Activated naive CD8-positive, alpha-beta T cell treated with anti-CD3 and anti-CD28 coated beads, Interleukin-2, amount 50 U/mL, for 24 hours (primary cell): ENCODE results near the gene ICE2.

ENCODE experiments used
- ATAC-seq: fragments of 150-1000 bp; cut with Tn5 transposase; one replicate; pipeline ENCODE4 v1.10.0; 2021
- DNase-seq: peaks from one replicate; pipeline ENCODE4 v3.0.0; 2021
- H3K27ac Mint-ChIP-seq: one replicate; pipeline ENCODE4 v1.8.0; 2021; ENCODE audit warnings: mild to moderate bottlenecking, mixed read lengths
- H3K27me3 Mint-ChIP-seq: one replicate; pipeline ENCODE4 v1.8.0; 2021; ENCODE audit warnings: mixed read lengths
- H3K36me3 Mint-ChIP-seq: one replicate; pipeline ENCODE4 v1.8.0; 2021; ENCODE audit warnings: low read depth, mixed read lengths
- H3K4me1 Mint-ChIP-seq: one replicate; pipeline ENCODE4 v1.8.0; 2021; ENCODE audit warnings: mixed read lengths
- H3K4me3 Mint-ChIP-seq: one replicate; pipeline ENCODE4 v1.8.0; 2021; ENCODE audit warnings: mild to moderate bottlenecking, moderate library complexity, mixed read lengths
- H3K9me3 Mint-ChIP-seq: one replicate; pipeline ENCODE4 v1.8.0; 2021; ENCODE audit warnings: mixed read lengths

Gene ICE2

DNA sequence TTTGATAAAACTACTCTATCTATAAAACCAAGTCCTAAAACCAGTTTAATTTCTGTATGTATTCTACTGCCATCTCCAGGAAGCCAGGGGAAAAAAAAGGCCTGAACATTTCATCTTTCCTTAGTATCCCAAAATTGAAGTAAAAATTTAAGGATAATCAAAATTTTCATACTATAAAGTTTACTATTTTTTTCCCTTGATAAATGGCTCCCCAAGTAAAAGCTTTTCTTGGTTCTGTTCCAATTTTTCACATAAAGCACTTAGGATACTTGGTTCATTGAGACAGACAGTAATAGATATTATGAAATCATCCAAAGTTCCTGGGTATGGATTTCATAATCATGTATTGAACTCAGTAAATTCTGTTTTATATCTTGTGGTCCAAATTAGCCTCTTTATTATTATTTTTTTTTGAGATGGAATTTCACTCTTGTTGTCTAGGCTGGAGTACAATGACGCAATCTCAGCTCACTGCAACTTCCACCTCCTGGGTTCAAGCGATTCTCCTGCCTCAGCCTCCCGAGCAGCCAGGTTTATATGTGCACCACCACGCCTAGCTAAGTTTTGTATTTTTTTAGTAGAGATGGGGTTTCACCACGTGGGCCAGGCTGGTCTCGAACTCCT is 34.5 kb downstream of the ICE2 start:
- H3K36me3 Mint-ChIP-seq: peaks cover 36% of the 10 kb centered on the region
- H3K9me3 Mint-ChIP-seq: no peaks in the 10 kb centered on the region
- no peaks in the 10 kb centered on the region for H3K27me3 Mint-ChIP-seq
- peaks cover 3% of the 10 kb centered on the region for H3K4me1 Mint-ChIP-seq
- H3K4me3 Mint-ChIP-seq: no peak overlapping the region
- no peak for ATAC-seq
- no peak for DNase-seq
- no peak overlapping the region for H3K27ac Mint-ChIP-seq

DNA sequence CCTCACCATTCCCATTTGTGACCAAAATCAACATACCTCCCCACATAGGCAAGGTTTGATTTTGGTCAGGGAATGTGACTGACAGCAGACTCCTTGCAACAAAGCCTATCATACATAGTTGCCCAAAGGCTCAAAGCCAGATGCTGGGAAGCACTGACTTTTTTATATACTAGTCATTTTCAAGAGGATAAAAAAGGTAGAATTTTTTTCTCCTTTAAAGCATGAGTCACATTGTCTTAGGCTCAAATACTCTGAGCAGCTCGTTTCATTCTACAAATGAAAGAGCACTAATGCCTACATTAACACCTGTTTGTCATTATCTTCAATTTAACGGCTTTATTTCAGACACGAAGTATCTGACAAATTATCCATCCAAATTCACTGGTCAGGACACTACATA is 36.2 kb downstream of the ICE2 start:
- DNase-seq: no peak
- Mint-ChIP-seq H3K27ac (no peak overlapping the region), H3K9me3 (no peaks in the 10 kb centered on the region), H3K4me3 (no peak overlapping the region), H3K36me3 (peaks cover 24% of the 10 kb centered on the region), H3K27me3 (no peaks in the 10 kb centered on the region), H3K4me1 (peaks cover 3% of the 10 kb centered on the region)
- no peak for ATAC-seq

DNA sequence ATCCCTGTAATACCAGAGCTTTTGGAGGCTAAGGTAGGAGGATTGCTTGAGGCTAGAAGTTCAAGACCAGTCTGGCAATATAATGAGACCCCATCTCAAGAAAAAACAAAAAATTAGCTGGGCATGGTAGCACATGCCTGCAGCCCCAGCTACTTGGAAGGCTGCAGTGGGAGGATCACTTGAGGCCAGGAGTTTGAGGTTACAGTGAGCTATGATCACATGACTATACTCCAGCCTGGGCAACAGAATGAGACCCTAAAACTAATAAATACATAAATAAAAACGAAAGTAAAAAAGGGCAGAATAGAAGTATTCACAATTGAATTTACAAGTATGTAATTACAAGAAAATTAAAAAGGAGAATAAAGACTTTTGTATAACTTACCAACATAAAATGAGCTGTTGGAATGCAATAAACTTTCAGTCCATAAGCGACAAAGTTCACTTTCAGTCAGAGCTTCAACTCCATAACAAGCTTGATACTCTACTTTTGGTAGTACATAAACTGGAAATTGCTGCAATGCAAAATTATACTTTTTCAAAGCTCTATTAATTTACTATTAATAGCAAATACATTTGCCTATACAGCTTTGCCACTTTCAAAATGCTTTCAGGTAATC is 36.8 kb downstream of the ICE2 start:
- Mint-ChIP-seq H3K27me3 (no peaks in the 10 kb centered on the region), H3K27ac (no peak overlapping the region), H3K4me1 (peaks cover 3% of the 10 kb centered on the region), H3K36me3 (peaks cover 21% of the 10 kb centered on the region), H3K4me3 (no peak overlapping the region), H3K9me3 (no peaks in the 10 kb centered on the region)
- ATAC-seq (no peak), DNase-seq (no peak)

DNA sequence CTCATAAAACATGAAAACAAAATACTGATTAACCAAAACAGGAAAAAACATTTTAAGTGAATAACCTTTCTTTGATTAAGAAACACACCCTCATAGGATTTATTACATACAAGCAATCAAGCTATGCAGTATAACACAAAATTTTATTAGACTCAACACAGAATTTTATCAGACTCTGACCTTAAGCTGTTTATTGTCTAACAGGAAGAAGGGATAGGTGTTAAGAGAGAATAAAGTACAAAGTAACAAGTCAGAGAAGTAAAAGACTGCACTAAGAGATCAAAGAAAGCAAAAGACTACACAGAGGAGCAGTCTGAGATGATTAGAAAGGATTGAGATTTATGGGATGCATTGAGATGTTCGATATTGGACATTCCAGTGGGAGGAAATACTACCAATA is 37.6 kb downstream of the ICE2 start:
- Mint-ChIP-seq H3K9me3 (no peaks in the 10 kb centered on the region), H3K27me3 (no peaks in the 10 kb centered on the region), H3K4me1 (peaks cover 3% of the 10 kb centered on the region), H3K4me3 (no peak overlapping the region), H3K27ac (no peak overlapping the region), H3K36me3 (peaks cover 19% of the 10 kb centered on the region)
- no peak for DNase-seq
- no peak for ATAC-seq

DNA sequence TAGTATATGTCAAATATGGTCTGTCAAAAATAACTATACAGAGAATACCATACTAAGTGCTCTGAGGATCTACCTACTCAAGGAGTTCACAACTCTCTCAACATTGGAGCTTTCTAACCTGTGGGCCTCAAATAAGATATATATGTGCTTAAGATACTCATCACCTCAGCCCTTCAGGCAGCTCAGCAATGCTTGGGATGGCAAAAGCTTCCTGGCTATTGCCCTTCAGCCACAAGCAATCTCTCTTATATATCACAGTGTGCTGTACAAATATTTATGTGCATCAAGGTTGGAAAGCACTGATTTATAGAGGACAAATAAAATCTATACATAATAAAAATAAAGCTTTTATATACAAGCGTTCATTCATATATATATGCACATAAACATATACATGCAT is 40.3 kb downstream of the ICE2 start:
- Mint-ChIP-seq H3K27me3 (no peaks in the 10 kb centered on the region), H3K36me3 (peaks cover 31% of the 10 kb centered on the region), H3K4me1 (peaks cover 3% of the 10 kb centered on the region), H3K4me3 (no peak overlapping the region), H3K27ac (no peak overlapping the region), H3K9me3 (no peaks in the 10 kb centered on the region)
- DNase-seq (no peak), ATAC-seq (no peak)

DNA sequence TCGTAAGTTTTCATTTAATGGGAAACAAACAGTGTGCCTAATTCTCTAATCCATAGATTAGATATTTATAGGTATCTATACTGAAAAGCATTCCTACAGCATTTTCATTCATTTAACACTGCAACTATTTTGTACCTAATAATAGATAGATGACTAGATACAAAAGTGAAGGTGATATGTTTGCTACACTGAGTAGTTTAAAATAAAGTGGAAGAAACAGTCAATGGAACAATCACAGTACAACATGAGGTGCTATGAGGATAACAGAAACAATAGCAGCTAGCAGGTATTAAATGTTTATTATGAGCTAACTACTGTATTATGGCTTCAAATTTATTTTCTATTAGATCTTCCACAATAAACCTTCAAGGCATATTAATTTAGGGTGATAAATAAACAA is 50.0 kb downstream of the ICE2 start:
- no peak for ATAC-seq
- Mint-ChIP-seq H3K36me3 (peaks cover 18% of the 10 kb centered on the region), H3K4me3 (no peak overlapping the region), H3K27ac (no peak overlapping the region), H3K9me3 (no peaks in the 10 kb centered on the region), H3K4me1 (peaks cover under 1% of the 10 kb centered on the region), H3K27me3 (no peaks in the 10 kb centered on the region)
- no peak for DNase-seq

DNA sequence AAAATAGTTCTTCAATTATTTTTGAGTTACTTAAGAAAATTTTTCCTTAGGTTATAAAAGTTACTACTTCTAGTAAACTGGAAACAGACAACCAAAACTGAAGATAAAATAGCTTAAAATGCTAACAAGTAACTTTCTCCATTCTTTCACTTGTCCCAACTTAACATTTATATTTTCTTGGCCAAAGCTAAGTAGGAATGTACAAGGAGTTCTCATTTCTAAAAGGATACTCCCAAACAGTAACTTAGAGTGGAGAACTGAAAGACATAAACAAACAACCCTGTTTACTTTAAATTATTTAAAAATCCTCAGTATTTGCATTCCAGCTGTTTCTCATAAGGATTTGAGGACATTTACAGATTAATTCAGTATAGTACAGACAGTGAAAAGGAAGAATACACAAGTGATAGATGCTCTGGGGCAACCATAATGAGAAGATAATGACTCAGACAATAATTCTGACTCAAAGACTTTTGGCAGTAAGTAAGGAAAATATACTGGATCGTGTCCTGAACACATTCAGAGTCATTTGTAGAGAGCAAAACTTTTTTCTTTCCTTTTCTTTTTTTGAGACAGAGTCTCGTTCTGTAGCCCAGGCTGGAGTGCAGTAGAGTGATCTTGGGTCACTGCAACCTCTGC is 52.0 kb downstream of the ICE2 start:
- Mint-ChIP-seq H3K4me1 (peaks cover 7% of the 10 kb centered on the region), H3K27me3 (no peaks in the 10 kb centered on the region), H3K9me3 (no peaks in the 10 kb centered on the region), H3K4me3 (no peak overlapping the region), H3K36me3 (peaks cover 20% of the 10 kb centered on the region), H3K27ac (no peak overlapping the region)
- DNase-seq (no peak), ATAC-seq (no peak)

DNA sequence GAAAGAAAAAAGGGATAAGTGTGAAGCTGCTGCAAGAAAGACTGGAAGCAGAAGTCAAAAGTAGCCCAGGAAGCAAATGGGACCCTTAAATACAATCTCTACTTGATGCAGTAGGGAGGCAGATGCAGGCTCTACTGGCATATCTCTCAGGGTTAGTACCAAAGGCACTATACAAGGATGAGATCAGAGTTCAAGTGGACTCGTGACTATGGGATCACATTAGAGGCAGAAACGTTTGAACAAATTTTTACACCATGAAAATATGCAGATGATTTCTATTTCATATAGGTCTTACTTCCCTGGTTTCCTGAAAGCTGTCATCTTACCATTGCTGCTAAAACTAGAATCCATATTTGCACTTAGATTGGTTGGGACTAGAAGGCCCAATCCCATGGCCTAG is 53.5 kb downstream of the ICE2 start:
- DNase-seq (no peak), ATAC-seq (no peak)
- Mint-ChIP-seq H3K4me1 (peaks cover 7% of the 10 kb centered on the region), H3K36me3 (peaks cover 18% of the 10 kb centered on the region), H3K27ac (no peak overlapping the region), H3K4me3 (no peak overlapping the region), H3K9me3 (no peaks in the 10 kb centered on the region), H3K27me3 (no peaks in the 10 kb centered on the region)

DNA sequence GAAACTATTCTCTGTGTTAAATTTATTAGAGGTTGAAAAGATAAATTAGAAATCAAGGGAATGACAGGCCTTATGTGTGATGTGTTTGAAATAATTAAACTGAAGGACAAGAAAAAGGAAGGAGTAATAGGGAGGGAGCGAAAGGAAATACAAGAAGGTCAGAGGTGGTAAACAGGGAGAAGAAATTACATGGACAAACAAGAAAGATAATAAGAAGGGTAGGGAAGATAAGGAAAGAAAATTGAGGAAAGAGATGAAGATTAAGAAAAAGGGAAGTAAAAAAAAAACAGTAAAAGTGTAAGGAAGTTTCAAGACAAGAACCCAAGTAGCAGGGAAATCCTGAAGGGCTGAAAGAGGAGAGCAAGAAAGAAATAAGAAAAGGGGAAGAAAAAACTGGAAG is 54.9 kb downstream of the ICE2 start:
- Mint-ChIP-seq H3K4me1 (peaks cover 7% of the 10 kb centered on the region), H3K36me3 (peaks cover 22% of the 10 kb centered on the region), H3K27ac (no peak overlapping the region), H3K4me3 (no peak overlapping the region), H3K9me3 (no peaks in the 10 kb centered on the region), H3K27me3 (no peaks in the 10 kb centered on the region)
- DNase-seq (no peak), ATAC-seq (no peak)

DNA sequence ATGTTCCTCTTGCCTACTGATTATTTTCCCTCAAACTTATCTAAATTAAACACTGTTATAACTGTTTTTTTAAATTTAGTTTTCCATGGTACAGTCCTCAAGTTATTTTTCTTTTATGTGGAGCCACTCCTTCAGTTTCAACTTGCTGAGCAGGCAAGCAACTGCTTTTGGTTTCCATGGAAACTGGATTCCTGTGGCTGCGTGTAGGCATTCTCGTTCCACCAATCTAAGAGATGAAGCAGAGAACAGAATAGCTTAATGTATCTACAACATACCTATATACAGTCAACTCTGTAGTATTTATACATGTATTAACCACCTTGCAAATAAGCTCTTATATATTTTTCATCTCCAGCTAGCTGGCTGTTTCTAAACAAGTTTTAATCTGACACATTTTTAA is 55.4 kb downstream of the ICE2 start:
- Mint-ChIP-seq H3K27ac (no peak overlapping the region), H3K4me1 (peaks cover 7% of the 10 kb centered on the region)

DNA sequence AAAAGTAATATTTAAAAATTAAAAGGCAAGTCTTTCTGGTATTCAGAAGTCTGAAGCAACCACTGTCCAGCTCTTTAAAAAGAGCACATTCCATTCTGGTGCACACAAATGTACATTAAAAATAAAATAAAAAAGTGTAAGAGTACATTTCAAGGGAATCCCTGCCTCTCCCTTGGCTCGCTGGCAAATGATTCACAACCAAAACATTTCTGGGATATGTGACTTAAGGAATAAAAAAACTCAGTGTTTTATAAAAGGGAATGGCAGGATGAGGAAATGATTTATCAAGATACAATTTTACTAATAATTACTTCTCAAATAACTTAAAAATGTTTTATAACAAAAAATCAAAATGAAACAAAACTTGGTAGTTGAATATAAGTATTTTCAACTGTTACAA is 57.4 kb downstream of the ICE2 start:
- no peak for ATAC-seq
- no peaks in the 10 kb centered on the region for H3K27me3 Mint-ChIP-seq
- H3K36me3 Mint-ChIP-seq: peaks cover 16% of the 10 kb centered on the region
- H3K4me1 Mint-ChIP-seq: peaks cover 7% of the 10 kb centered on the region
- no peak for DNase-seq
- H3K27ac Mint-ChIP-seq: no peak overlapping the region
- no peak overlapping the region for H3K4me3 Mint-ChIP-seq
- no peaks in the 10 kb centered on the region for H3K9me3 Mint-ChIP-seq

More for the DNA sequence above, 55.4 kb downstream of the ICE2 start:
- DNase-seq: no peak
- Mint-ChIP-seq H3K27me3 (no peaks in the 10 kb centered on the region), H3K36me3 (peaks cover 21% of the 10 kb centered on the region), H3K4me3 (no peak overlapping the region), H3K9me3 (no peaks in the 10 kb centered on the region)
- ATAC-seq: no peak

DNA sequence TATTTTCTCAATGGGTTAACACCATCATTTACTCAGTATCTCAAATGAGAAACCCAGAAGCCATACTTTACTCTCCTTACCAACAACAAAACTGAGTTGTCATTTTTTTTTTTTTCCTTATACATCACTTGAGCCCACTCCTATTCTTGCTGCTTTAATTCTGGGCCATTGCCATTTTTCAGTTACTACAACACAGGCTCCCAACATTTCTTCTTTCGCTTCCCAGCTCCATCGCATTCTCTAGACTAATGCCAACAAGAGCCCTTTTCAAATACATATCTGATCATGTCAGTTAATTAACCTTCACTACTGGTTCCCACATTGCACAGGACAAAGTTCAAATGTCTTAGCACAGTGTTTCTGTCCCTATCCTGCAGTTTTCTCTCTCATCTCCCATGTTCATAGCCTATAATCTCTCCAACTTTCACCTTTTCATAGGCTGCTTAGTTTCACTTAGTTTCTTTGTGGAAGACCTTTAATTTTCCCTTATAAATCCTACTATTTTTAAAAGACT is 58.7 kb downstream of the ICE2 start:
- no peak overlapping the region for H3K4me3 Mint-ChIP-seq
- no peak overlapping the region for H3K27ac Mint-ChIP-seq
- DNase-seq: no peak
- H3K9me3 Mint-ChIP-seq: no peaks in the 10 kb centered on the region
- no peak for ATAC-seq
- peaks cover 7% of the 10 kb centered on the region for H3K4me1 Mint-ChIP-seq
- H3K36me3 Mint-ChIP-seq: peaks cover 16% of the 10 kb centered on the region
- no peaks in the 10 kb centered on the region for H3K27me3 Mint-ChIP-seq

DNA sequence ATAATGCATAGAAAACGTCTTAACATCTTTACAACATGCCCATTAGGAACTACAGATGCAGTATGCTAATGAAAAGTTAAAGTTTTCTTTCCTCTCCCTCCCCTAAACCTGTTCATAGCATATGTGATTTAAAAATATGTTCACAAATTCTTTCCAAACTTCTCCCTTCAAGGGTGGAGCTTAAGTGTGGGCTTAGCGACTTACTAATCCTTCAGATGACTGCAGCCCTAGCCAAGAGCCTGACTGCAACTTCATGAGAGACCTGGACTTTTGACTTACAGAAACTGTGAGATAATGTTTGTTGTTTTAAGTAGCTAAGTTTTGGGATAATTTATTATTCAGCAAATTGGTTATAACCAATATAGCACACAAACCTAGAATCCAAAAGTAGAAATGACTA is 59.2 kb downstream of the ICE2 start:
- Mint-ChIP-seq H3K27ac (no peak overlapping the region), H3K36me3 (peaks cover 16% of the 10 kb centered on the region), H3K9me3 (no peaks in the 10 kb centered on the region), H3K27me3 (no peaks in the 10 kb centered on the region), H3K4me3 (no peak overlapping the region), H3K4me1 (peaks cover 7% of the 10 kb centered on the region)
- no peak for DNase-seq
- no peak for ATAC-seq

DNA sequence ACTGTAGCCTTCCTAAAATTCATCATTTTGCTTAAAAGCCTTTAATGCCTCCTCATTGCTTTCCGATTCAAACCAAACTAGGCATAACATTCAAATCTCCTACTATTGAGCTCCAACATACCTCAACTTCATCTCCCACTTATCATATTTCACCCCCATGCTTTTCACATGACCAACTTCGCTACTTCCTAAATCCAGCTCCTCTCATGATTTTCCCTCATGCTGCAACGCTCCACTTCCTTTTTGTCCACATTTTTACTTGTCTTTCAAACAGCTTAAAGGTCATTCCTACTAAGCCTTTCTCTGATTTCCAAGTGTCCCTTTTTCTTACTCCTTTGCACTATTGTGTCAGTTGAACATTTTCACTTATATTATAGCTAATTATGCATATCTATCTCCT is 60.8 kb downstream of the ICE2 start:
- Mint-ChIP-seq H3K4me3 (no peak overlapping the region), H3K9me3 (no peaks in the 10 kb centered on the region), H3K4me1 (peaks cover 1% of the 10 kb centered on the region), H3K27ac (no peak overlapping the region), H3K36me3 (peaks cover 12% of the 10 kb centered on the region), H3K27me3 (no peaks in the 10 kb centered on the region)
- DNase-seq: no peak
- ATAC-seq: no peak

DNA sequence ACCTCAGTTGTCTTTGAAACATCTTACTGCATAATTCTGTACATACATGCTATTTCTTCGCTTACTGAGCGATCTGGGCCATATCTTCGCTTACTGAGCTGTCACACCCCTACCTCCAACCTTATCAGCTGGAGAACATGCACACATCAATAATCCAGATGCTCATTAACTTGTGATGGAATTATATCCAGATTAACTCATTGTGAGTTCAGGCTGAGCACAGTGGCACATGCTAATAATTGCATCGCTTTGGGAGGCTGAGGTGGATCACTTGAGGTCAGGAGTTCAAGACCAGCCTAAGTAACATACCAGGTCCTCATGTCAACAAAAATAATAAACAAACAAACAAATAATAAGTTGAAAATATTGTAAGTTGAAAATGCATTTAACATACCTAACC is 61.8 kb downstream of the ICE2 start:
- H3K4me1 Mint-ChIP-seq: peaks cover 1% of the 10 kb centered on the region
- H3K27ac Mint-ChIP-seq: no peak overlapping the region
- DNase-seq: no peak
- no peak for ATAC-seq
- H3K36me3 Mint-ChIP-seq: peaks cover 9% of the 10 kb centered on the region
- no peaks in the 10 kb centered on the region for H3K9me3 Mint-ChIP-seq
- no peaks in the 10 kb centered on the region for H3K27me3 Mint-ChIP-seq
- H3K4me3 Mint-ChIP-seq: no peak overlapping the region
